Stomach (tissue), 4 donors: Measurements from ENCODE around the gene LCN6.

Source experiments
- CTCF ChIP-seq, 7 experiments: fragments of 450-650 bp in 4 of 7; fragments of 200-600 bp in 3 of 7; sonication (generic) in 3 of 7; IDR thresholded peaks; one replicate each; pipeline ENCODE4 v1.5.1; 2016 to 2019; ENCODE audit warnings: antibody characterized with exemption in 7 of 7, control low read depth in 2 of 7, mild to moderate bottlenecking in 1 of 7
- POLR2A ChIP-seq, 4 donors: fragments of 450-650 bp; IDR thresholded peaks; one replicate each; pipeline ENCODE4 v1.6.1; 2016; ENCODE audit warnings: antibody characterized with exemption in 4 of 4, control low read depth in 2 of 4, mild to moderate bottlenecking in 1 of 4, moderate library complexity in 1 of 4
- POLR2AphosphoS5 ChIP-seq, 3 donors: sonication (generic); formaldehyde crosslinking; IDR thresholded peaks; one replicate each; pipeline ENCODE4 v1.6.1; 2016; ENCODE audit warnings: antibody characterized with exemption in 3 of 3

- no peak for TF ChIP-seq CTCF (IDR thresholded peaks at IDR 0.05)
- no peak for TF ChIP-seq POLR2A (IDR thresholded peaks at IDR 0.05)
- TF ChIP-seq POLR2AphosphoS5 (IDR thresholded peaks at IDR 0.05), result no peak
Measured at GRCh38 chr9:136751814-136752213, 3.5 kb upstream of the LCN6 start.
